K562 (cell line): ENCODE data around the gene AP3S1. TPM values are rescaled to one million over a fixed set of nuclear protein-coding genes. Genes with fewer than 3 reads are reported as not detected.

ENCODE experiments used
- ADNP ChIP-seq: fragments of 200-800 bp; sonication (Bioruptor generic); IDR thresholded peaks from 2 replicates; pipeline ENCODE4 v1.6.1; 2016; ENCODE audit warnings: missing genetic modification characterization, missing compliant biosample characterization
- ATF6 ChIP-seq: sonication (generic); formaldehyde crosslinking; IDR thresholded peaks from 2 replicates; pipeline ENCODE4 v1.4.0; 2020; ENCODE audit warnings: mild to moderate bottlenecking, missing genetic modification reagents
- DLX4 ChIP-seq: fragments of 250-450 bp; sonication (Bioruptor Pico); IDR thresholded peaks from 2 replicates; pipeline ENCODE4 v1.6.1; 2021; ENCODE audit warnings: mild to moderate bottlenecking
- FOXJ2 ChIP-seq: fragments of 200-800 bp; sonication (Bioruptor generic); IDR thresholded peaks from 2 replicates; pipeline ENCODE4 v1.6.1; 2016; ENCODE audit warnings: missing genetic modification characterization, missing compliant biosample characterization
- HSF4 ChIP-seq: fragments of 250-450 bp; sonication (Bioruptor Pico); IDR thresholded peaks from 2 replicates; pipeline ENCODE4 v2.1.2; 2022; ENCODE audit warnings: mild to moderate bottlenecking, moderate library complexity, borderline replicate concordance
- ILK ChIP-seq: fragments of 450-650 bp; IDR thresholded peaks from 2 replicates; pipeline ENCODE4 v1.6.1; 2016; ENCODE audit warnings: missing genetic modification characterization, low read depth, mild to moderate bottlenecking, missing compliant biosample characterization, moderate library complexity, borderline replicate concordance
- L3MBTL2 ChIP-seq: fragments of 450-650 bp; IDR thresholded peaks from 2 replicates; pipeline ENCODE4 v1.6.1; 2016; ENCODE audit warnings: mild to moderate bottlenecking, moderate library complexity
- MIER1 ChIP-seq: fragments of 450-650 bp; IDR thresholded peaks from 2 replicates; pipeline ENCODE4 v1.6.1; 2016; ENCODE audit warnings: antibody characterized with exemption, mild to moderate bottlenecking, low read depth
- NCOA6 ChIP-seq: fragments of 450-650 bp; IDR thresholded peaks from 2 replicates; pipeline ENCODE4 v1.6.1; 2017; ENCODE audit warnings: mild to moderate bottlenecking
- POLR2B ChIP-seq: fragments of 450-650 bp; IDR thresholded peaks from 2 replicates; pipeline ENCODE4 v1.6.1; 2018; ENCODE audit warnings: low read depth; ENCODE audit not compliant: partially characterized antibody
- RBM25 ChIP-seq: fragments of 200-400 bp; formaldehyde crosslinking; IDR thresholded peaks from 2 replicates; pipeline ENCODE4 v1.6.1; 2018; ENCODE audit warnings: low read length, low read depth, moderate library complexity; ENCODE audit not compliant: severe bottlenecking
- SIRT6 ChIP-seq: IDR thresholded peaks from one replicate; pipeline ENCODE4 v1.6.1; 2012; ENCODE audit warnings: low read depth, mild to moderate bottlenecking, control low read depth, inconsistent platforms, low read length, moderate library complexity
- SP2 ChIP-seq: IDR thresholded peaks from 2 replicates; pipeline ENCODE4 v1.6.1; 2011; ENCODE audit warnings: mild to moderate bottlenecking, low read depth, low read length, moderate library complexity; ENCODE audit not compliant: poor library complexity, severe bottlenecking; ENCODE audit errors: extremely low read depth
- STAT6 ChIP-seq: sonication (generic); formaldehyde crosslinking; IDR thresholded peaks from 2 replicates; pipeline ENCODE4 v1.8.1; 2023; ENCODE audit warnings: mild to moderate bottlenecking, missing genetic modification reagents
- TFAM ChIP-seq: fragments of 250-450 bp; sonication (Bioruptor Pico); conservative IDR thresholded peaks from 2 replicates; pipeline ENCODE4 v1.5.0; 2021; ENCODE audit warnings: mild to moderate bottlenecking, moderate library complexity
- ZEB2 ChIP-seq: fragments of 450-650 bp; IDR thresholded peaks from 2 replicates; pipeline ENCODE4 v1.6.1; 2016
- ZNF717 ChIP-seq: fragments of 250-450 bp; sonication (Bioruptor Pico); IDR thresholded peaks from 2 replicates; pipeline ENCODE4 v1.5.0; 2021
- polyA plus RNA-seq, 8 experiments: library from polyadenylated mRNA; depleted of rRNA in 4 of 8; stranded (reverse) in 5 of 8; unstranded in 3 of 8; fragments of >200 nt; fragmentation: Nextera tagmentation in 2 of 8; fragmentation: Illumina TruSeq in 1 of 8; extraction: Ambion mirVana in 2 of 8; extraction: Trizol in 1 of 8; gene quantifications; 2 replicates each; pipeline versions ENCODE4 v1.2.1 to v1.2.3, GENCODE V29; 2011 to 2014; ENCODE audit warnings: inconsistent platforms in 1 of 8, missing spikeins in 1 of 8
- total RNA-seq, 7 experiments: library from RNA; depleted of rRNA in 6 of 7; stranded (reverse); fragments of >200 nt in 6 of 7; fragmentation: Illumina TruSeq in 2 of 7; extraction: Trizol in 2 of 7; gene quantifications; 2 replicates each; pipeline versions ENCODE4 v1.2.1 to v1.2.3, GENCODE V29; 2011 to 2021; ENCODE audit warnings: low replicate concordance in 1 of 7
- TF ChIP-seq, protein P1 (sequence below): fragments of 250-450 bp; sonication (Bioruptor Pico); IDR thresholded peaks from 2 replicates; pipeline ENCODE4 v1.4.0; 2020; ENCODE audit warnings: borderline replicate concordance
- TF ChIP-seq, protein P2 (sequence below): fragments of 450-650 bp; IDR thresholded peaks from 2 replicates; pipeline ENCODE4 v1.7.1; 2018; ENCODE audit warnings: mild to moderate bottlenecking, low read depth; ENCODE audit not compliant: partially characterized antibody

AP3S1 gene
- total and polyA plus RNA-seq, 9 of the 15 experiments (the other 6 are each of a cell fraction or from before 2014, with no cell fraction given): 46.1 to 106 (median 67.3) TPM

- TF ChIP-seq L3MBTL2 (peak; percentile 93), ZNF717 (CRISPR knock-in tag) (no peak), ADNP (tag) (no peak), SIRT6 (no peak), NCOA6 (no peak), POLR2B (peak; percentile 77), STAT6 (no peak), MIER1 (no peak), ILK (tag) (no peak), ATF6 (CRISPR knock-in tag) (peak; percentile 67; the same call in 1 of the 2 replicates), RBM25 (no peak), FOXJ2 (tag) (no peak; the same call in 1 of the 2 replicates), ZEB2 (no peak), TFAM (CRISPR knock-in tag) (no peak), SP2 (no peak), HSF4 (CRISPR knock-in tag) (no peak), DLX4 (CRISPR knock-in tag) (no peak)
- TF ChIP-seq, protein P1, sequence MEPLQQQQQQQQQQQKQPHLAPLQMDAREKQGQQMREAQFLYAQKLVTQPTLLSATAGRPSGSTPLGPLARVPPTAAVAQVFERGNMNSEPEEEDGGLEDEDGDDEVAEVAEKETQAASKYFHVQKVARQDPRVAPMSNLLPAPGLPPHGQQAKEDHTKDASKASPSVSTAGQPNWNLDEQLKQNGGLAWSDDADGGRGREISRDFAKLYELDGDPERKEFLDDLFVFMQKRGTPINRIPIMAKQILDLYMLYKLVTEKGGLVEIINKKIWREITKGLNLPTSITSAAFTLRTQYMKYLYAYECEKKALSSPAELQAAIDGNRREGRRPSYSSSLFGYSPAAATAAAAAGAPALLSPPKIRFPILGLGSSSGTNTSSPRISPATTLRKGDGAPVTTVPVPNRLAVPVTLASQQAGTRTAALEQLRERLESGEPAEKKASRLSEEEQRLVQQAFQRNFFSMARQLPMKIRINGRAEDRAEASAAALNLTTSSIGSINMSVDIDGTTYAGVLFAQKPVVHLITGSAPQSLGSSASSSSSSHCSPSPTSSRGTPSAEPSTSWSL: no peak
- TF ChIP-seq, protein P2, sequence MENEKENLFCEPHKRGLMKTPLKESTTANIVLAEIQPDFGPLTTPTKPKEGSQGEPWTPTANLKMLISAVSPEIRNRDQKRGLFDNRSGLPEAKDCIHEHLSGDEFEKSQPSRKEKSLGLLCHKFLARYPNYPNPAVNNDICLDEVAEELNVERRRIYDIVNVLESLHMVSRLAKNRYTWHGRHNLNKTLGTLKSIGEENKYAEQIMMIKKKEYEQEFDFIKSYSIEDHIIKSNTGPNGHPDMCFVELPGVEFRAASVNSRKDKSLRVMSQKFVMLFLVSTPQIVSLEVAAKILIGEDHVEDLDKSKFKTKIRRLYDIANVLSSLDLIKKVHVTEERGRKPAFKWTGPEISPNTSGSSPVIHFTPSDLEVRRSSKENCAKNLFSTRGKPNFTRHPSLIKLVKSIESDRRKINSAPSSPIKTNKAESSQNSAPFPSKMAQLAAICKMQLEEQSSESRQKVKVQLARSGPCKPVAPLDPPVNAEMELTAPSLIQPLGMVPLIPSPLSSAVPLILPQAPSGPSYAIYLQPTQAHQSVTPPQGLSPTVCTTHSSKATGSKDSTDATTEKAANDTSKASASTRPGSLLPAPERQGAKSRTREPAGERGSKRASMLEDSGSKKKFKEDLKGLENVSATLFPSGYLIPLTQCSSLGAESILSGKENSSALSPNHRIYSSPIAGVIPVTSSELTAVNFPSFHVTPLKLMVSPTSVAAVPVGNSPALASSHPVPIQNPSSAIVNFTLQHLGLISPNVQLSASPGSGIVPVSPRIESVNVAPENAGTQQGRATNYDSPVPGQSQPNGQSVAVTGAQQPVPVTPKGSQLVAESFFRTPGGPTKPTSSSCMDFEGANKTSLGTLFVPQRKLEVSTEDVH: peak; percentile 58
These were observed at the start of gene AP3S1, which contains the start of gene ATG12 (continued) for GRCh38 chr5:115841382-115842088.
